ENCODE measurements around the gene MACF1.
A peak's percentile ranks its signal among the peaks of the same experiment; 100 is the strongest.

Gene MACF1

DNA sequence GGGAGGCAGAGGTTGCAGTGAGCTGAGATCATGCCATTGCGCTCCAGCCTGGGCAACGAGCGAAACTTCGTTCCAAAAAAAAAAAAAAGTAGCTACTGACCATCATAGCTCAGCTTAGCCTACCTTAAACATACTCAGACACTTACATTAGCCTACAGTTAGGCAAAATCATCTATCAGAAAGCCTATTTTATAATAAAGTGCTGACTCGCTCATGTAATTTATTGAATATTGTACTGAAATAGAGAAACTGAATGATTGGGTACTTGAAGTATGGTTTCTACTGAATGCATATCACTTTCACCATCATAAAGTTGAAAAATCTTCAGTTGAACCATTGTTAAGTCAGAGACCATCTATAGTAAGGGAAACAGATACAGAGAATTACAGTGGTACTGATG is 193.0 kb downstream of the MACF1 start:
- DNase-seq: no peak

- DNase-seq: peak; percentile 100
Measured at GRCh38 chr1:39398278-39399021, 194.0 kb downstream of the MACF1 start.

GRCh38 chr1:39401106-39401505 is 196.6 kb downstream of the MACF1 start:
- no peak for DNase-seq

- no peak for DNase-seq
Measured at GRCh38 chr1:39404876-39405275, 200.4 kb downstream of the MACF1 start.

DNA sequence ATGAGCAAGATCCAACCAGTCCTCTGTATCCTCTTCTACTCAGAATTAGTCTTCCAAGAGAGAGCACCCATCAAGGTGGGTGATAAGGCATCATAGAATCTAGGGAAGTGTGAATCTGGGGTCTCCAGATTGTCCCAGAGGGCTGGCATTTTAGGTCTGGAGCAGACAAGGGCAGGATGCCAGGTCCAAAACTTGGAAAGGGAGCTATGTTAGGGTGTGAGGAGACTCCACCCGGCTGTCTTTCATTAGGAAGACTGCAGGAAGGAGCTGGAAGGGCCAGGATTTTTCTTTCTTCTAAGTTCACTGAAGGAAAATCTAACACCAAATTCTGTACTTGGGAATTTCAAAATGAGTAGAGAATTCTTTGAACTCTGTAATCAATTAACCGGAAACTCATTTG is 200.9 kb downstream of the MACF1 start:
- no peak for DNase-seq

DNA sequence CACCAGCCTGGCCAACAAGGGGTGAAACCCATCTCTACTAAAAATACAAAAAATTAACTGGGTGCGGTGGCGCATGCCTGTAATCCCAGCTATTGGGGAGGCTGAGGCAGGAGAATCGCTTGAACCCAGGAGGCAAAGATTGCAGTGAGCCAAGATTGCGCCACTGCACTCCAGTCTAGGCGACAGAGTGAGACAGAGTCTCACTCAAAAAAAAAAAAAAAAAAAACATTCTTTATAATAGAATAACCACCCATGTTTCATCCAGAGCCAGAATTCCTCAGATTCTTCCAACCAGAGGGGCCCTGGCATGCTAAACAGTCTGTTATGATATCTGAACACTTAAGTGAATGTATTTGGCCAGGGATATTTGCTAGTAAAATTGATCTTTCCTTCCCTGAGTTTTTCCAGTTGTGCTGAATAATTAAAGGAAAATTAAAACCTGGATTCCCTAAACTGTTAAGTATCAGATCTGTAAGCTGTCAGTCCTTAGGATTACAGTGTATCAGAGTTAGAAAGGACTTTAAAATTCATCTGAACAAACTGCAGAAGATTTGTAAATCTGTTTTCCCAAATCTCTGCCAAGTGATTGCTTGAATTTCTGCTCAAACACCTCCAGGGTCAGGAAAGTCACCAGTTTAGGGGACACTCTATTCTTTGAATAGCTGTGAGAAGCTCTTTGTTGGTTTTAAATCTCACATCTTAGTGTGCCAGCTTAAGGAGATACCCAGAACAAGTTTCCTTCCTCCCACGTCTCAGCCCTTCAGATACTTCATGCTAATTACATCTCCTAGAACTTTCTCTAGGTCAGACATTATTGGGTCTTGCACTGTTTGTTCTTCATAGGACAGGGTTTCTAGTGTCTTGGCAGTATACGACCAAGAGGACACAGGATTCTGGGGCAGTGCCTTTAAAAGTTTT is 202.3 kb downstream of the MACF1 start:
- DNase-seq: peak; percentile 52

DNA sequence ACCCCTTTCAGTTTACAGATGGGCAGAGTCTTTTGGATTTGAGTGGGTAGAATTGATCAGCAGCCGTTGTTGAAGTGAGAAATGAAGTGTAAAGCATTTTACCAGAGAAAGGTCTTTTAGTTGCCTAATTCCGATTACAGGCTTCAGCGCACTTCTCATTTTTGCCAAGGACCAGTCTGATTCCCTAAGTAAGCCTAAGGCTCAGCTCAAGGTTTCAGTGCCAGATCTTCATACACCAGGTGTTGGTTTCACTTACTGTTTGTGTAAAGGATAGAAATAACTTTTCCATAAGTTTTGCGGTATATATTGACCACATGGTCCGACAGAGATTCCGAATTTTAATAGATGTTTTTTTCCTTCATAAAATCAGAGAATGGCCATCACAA is 203.0 kb downstream of the MACF1 start:
- DNase-seq: no peak

GRCh38 chr1:39407896-39408640 is 203.6 kb downstream of the MACF1 start:
- DNase-seq: no peak

DNA sequence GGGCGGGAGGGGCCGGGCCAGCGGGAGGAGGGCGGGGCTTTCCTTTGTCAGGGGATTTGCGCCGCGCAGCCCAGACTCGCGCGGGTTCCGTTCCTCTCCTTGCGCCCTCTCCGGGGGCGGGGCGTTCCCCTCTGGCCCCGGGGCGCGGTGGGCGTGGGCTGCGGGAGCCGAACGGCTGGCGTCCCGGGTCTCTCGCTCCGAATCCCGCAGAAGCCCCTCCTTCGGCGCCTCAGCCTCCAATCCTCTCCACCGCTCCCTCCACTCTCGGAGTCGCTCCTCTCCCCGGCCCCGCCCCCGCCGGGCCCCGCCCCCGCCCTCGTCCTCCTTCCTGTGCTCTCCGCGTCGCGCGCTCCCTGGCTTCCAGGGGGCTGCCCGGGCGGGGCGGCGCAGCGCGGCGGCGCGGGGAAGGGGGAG is 204.2 kb downstream of the MACF1 start:
- peak; percentile 89 for DNase-seq

DNA sequence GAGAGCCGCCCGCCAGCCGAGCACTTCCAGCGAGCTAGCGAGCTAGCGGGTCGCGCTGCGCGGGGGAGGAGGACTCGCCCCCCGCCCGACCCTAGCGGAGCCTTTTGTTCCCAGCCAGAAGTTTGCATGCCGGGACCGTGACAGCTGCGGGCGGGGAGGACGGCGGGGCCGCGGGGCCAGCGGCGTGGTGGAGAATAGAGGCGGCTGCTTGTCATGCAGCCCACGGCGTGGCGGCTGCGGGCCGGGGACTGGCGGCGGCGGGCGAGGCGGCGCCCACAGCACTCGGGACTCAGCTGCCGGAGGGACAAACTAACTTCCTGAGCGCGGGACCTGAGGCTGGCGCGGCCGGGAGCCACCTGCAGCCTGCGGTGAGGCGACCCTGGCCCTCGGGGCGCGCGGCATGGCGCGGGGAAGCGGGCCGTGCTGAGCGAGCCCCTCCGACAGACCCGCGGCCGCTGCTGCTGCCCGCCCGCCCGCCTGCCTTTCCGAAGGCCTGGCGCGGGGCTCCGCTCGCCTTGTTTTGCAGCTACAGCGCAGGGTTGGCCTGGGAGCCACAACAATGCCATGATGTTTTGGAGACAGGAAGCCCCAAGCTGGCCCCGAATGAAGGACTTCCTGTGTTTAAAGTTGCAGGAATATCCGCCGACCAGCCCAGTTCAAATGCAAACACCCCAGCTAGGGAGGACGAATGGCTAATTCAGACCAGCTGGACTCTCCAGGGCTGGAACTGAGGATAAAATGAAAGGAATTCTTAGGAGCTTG is 204.7 kb downstream of the MACF1 start:
- no peak for DNase-seq

GRCh38 chr1:39410915-39411436 is 206.5 kb downstream of the MACF1 start:
- DNase-seq: peak; percentile 84

DNA sequence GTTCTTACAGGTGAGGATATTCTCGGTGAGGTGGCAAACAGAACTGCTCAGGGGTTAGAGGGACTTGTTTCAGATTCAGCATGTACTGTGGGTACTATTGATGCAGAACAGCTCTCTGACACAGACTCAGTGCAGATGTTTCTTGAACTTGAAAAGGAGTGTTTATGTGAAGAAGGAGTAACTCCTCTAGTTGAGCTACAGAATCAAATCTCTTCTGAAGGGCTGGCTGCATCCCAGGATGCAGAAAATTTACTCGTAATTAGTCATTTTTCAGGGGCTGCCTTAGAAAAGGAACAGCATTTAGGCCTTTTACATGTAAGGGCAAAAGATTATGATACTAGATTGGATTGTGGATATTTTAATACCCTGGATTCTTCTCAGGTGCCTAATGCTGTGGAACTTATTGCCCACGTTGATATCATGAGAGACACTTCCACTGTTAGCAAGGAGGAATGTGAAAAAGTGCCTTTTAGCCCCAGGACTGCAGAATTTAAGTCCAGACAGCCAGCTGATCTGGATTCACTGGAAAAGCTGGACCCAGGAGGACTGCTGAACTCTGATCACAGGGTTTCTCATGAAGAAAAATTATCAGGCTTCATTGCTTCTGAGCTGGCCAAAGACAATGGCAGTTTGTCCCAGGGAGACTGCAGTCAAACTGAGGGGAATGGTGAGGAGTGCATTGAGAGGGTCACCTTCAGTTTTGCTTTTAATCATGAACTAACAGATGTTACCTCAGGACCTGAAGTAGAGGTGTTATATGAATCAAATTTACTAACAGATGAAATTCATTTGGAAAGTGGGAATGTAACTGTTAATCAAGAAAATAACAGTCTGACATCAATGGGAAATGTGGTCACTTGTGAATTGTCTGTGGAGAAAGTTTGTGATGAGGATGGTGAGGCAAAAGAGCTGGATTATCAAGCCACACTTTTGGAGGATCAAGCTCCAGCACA is 207.3 kb downstream of the MACF1 start:
- DNase-seq: no peak

DNA sequence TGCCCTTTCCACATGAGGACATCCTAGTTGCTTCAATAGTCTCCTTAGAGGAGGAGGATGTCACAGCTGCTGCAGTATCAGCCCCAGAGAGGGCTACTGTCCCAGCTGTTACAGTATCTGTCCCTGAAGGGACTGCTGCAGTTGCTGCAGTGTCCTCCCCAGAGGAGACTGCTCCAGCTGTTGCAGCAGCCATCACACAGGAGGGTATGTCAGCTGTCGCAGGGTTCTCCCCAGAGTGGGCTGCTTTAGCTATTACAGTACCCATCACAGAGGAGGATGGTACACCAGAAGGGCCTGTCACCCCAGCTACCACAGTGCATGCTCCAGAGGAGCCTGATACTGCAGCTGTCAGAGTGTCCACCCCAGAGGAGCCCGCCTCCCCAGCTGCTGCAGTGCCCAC is 208.4 kb downstream of the MACF1 start:
- no peak for DNase-seq

DNA sequence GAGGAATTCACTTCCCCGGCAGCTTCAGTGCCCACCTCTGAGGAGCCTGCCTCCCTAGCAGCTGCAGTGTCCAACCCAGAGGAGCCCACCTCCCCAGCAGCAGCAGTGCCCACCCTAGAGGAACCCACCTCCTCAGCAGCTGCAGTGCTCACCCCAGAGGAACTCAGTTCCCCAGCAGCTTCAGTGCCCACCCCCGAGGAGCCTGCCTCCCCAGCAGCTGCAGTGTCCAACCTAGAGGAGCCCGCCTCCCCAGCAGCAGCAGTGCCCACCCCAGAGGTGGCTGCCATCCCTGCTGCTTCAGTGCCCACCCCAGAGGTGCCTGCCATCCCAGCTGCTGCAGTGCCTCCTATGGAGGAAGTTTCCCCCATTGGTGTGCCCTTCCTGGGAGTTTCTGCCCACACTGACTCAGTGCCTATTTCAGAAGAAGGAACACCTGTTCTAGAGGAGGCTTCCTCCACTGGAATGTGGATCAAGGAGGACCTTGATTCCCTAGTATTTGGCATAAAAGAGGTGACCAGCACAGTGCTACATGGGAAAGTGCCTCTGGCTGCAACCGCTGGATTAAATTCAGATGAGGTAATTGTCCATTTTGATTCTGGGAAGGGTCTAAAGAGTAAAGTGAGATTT is 209.5 kb downstream of the MACF1 start:
- no peak for DNase-seq

DNA sequence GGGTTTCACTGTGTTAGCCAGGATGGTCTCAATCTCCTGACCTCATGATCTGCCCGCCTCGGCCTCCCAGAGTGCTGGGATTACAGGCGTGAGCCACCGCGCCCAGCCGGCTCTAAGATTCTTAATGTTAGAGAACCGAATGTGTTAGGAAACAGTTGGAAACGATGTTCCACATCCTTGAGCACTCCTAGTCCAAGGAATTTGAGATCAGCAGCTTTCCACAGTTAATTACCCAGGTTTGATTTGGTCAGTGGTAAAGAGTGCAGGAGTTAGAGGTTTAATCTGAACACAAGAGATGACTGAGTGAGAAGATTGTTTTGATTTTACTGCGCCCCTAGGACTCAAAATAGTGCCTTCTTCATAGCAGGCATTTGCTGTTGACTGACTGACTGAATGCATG is 211.1 kb downstream of the MACF1 start:
- DNase-seq: peak; percentile 24

DNA sequence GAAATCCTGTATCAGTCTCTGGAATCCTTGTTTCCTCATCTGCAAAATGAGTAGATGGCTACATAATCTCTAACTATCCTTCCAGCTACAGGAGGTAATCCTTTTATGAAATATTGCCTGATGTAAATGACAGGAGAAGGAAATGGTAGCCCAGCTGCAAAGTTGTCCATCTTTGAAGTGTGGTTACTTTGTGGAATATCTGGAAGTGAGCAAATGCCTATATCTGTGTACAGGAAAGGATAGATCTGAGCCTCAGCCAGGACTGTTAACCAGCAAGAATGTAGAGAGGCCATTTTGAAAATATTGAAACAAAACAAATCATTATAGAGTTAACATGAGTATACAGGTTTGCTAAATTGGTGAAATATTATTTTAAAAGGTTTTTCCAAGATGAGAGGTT is 212.1 kb downstream of the MACF1 start:
- DNase-seq: no peak

- DNase-seq: no peak
Measured at GRCh38 chr1:39418236-39418635, 213.7 kb downstream of the MACF1 start.

DNA sequence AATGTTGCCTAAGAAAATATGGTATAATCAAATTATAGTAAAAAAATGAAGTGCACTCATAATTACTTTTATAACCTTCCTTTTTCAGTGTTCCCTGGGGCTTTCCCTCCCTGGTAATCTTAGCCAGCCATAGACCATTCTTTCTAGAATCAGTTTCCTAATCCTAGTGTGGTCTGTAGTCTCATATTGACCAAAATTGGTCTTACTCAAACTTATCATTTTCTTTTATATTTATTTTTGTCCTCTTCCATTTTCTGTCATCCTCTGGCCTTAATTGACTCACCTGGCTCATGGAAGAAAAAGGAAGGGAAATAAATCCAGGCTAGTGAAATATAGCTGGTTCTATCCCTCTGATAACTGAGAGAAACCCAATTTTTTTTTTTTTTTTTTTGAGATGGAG is 216.0 kb downstream of the MACF1 start:
- DNase-seq: no peak

GRCh38 chr1:39422614-39423013 is 218.1 kb downstream of the MACF1 start:
- DNase-seq: no peak

DNA sequence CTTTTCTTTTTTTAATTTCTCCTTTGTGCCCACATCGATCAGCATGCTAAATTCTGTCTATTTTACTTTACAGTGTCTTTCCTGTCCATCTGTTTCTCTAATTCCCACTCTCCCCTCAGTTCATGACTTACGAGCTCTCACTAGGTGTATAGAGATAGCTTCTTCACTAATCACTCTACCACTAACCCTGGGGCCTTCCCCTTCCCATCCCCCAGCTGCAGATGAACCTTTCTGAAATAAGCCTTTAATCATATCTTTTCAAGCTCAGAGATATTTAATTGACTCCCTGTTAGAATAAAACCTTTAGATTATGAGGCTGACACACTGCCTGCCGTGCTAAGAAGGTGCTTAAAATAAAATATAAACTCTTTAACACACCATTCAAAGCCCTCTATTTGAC is 220.7 kb downstream of the MACF1 start:
- DNase-seq: no peak

GRCh38 chr1:39425634-39426033 is 221.1 kb downstream of the MACF1 start:
- DNase-seq: no peak
